Mononuclear cell (primary cell): ENCODE data around the gene C2CD4C. TPM values are rescaled to one million over a fixed set of nuclear protein-coding genes. Genes with fewer than 3 reads are reported as not detected.
"Not testable (repeated sequence)": the region's sequence is repeated elsewhere in the genome, so short reads cannot be mapped to it uniquely, and the experiment has no call there.

Experiments
- H3K27me3 ChIP-seq: 2 replicates; pipeline ENCODE4 v1.6.0; 2011; ENCODE audit warnings: low read length, control low read depth; ENCODE audit not compliant: insufficient read depth
- H3K4me1 ChIP-seq: 2 replicates; pipeline ENCODE4 v1.5.1; 2011; ENCODE audit warnings: mild to moderate bottlenecking, low read length, control low read depth; ENCODE audit not compliant: insufficient read depth
- H3K4me3 ChIP-seq: 2 replicates; pipeline ENCODE4 v1.5.1; 2011; ENCODE audit warnings: mild to moderate bottlenecking, low read length, moderate library complexity
- H3K9me3 ChIP-seq: 2 replicates; pipeline ENCODE4 v1.5.1; 2011; ENCODE audit warnings: low read depth, mild to moderate bottlenecking, control low read depth, low read length
- total RNA-seq: library from RNA; depleted of rRNA; stranded (reverse); fragments of >200 nt; gene quantifications from one replicate; pipeline ENCODE4 v1.2.3, GENCODE V29; 2012

C2CD4C gene
- total RNA-seq, 1 donor = not detected

- Histone ChIP-seq H3K27me3 (no peaks in the 10 kb centered on the region), H3K4me3 (no peak overlapping the region), H3K4me1 (no peaks in the 10 kb centered on the region), H3K9me3 (no peaks in the 10 kb centered on the region)
Measured at GRCh38 chr19:400976-401865, 7.7 kb downstream of the C2CD4C start.

- Histone ChIP-seq H3K4me1 (no peaks in the 10 kb centered on the region), H3K9me3 (no peaks in the 10 kb centered on the region), H3K27me3 (no peaks in the 10 kb centered on the region), H3K4me3 (no peak overlapping the region)
Measured at GRCh38 chr19:399370-399769, 9.6 kb downstream of the C2CD4C start.

DNA sequence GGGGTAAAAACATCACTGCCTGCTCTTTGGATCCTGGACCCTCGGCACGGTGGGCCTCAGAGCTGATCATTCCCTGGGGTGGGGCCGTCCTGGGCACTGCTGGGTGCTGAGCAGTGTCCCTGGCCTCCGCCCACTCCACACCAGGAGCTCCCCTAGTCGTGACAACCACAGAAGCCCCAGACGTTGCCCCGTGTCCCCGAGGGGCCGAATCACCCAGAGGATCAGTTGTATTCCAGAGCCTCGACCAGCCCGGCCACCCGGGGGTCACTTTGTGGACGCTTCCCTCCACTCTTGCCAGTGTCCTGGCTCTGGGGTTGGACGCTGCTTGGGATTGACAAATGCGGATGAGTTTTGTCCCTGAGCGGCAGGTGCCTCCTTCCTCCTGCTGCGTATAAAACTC, 10.2 kb downstream of the C2CD4C start:
- Histone ChIP-seq H3K27me3 (no peaks in the 10 kb centered on the region), H3K9me3 (no peaks in the 10 kb centered on the region), H3K4me1 (no peaks in the 10 kb centered on the region), H3K4me3 (no peak overlapping the region)

DNA sequence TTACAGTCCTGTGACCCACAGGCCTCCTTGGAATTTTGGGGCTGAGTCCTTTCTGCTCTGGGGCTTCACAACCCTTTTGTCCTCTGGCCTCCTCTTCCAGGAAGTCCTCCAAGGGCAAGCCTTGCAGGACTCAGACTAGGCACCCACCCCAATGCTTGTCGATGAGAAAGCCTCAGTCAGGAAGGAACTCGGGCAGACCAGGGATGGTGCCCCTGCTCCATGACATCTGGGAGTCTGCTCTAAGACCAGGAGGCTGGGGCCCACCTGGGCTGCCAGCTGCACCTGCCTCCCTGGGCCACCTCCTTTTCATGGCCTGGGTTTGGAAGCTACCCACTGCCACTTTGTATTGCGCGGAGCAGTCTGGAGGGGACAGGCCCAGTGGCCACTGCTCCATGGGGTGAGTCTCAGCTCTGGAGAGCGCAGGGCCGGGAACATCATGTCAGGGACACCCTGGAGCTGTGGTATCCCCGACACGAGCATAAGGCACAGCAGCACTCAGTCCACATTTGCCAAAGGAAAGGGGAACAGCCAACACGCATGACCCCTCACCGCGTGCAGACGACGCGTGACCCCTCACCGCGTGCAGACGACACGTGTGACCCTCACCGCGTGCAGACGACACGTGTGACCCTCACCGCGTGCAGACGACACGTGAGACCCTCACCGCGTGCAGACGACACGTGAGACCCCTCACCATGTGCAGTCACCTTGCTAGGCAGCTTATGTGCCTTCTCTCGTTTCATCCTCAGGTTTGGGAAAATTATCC, 10.8 kb downstream of the C2CD4C start:
- H3K4me1 ChIP-seq = no peaks in the 10 kb centered on the region
- no peaks in the 10 kb centered on the region for H3K9me3 ChIP-seq
- no peaks in the 10 kb centered on the region for H3K27me3 ChIP-seq
- no peak overlapping the region for H3K4me3 ChIP-seq

DNA sequence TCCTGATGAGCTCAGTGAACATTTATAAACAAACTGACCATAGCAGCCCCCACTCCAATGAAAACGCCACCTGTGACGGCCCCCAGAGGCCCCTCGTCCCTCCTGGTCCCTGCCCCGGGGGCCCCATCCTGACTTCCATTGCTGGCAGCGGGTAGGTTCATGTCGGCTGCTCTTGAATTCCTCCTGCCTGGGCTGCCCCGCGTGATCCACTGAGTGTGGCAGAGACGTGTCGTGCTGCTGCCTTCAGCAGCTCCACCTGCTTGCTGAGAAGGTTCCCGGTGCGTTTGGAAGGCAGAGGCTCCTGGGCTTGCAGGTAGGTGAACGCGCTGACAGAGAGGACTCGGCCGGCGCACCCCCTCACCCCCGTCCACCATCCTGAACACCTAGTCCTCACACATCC, 11.6 kb downstream of the C2CD4C start:
- Histone ChIP-seq H3K27me3 (no peaks in the 10 kb centered on the region), H3K9me3 (no peaks in the 10 kb centered on the region), H3K4me1 (no peaks in the 10 kb centered on the region), H3K4me3 (no peak overlapping the region)

GRCh38 chr19:395467-395866, 13.5 kb downstream of the C2CD4C start:
- Histone ChIP-seq H3K4me3 (no peak overlapping the region), H3K27me3 (no peaks in the 10 kb centered on the region), H3K4me1 (no peaks in the 10 kb centered on the region), H3K9me3 (no peaks in the 10 kb centered on the region)

DNA sequence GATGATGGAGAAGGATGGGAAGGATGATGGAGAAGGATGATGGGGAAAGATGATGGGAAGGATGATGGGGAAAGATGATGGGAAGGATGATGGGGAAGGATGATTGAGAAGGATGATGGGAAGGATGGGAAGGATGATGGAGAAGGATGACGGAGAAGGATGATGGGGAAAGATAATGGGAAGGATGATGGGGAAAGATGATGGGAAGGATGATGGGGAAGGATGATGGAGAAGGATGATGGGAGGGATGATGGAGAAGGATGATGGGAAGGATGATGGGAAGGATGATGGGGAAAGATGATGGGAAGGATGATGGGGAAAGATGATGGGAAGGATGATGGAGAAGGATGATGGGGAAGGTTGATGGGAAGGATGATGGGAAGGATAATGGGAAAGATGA, 14.1 kb downstream of the C2CD4C start:
- not testable (repeated sequence) for H3K27me3 ChIP-seq, H3K9me3 ChIP-seq, H3K4me3 ChIP-seq, H3K4me1 ChIP-seq

DNA sequence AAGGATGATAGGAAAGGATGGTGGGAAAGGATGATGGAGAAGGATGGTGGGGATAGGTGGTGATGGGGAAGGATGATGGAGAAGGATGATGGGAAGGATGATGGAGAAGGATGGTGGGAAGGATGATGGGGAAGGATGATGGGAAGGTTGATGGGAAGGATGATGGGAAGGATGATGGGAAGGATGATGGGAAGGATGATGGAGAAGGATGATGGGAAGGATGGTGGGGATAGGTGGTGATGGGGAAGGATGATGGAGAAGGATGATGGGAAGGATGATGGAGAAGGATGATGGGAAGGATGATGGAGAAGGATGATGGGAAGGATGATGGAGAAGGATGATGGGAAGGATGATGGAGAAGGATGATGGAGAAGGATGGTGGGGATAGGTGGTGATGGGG, 15.4 kb downstream of the C2CD4C start:
- not testable (repeated sequence) for H3K27me3 ChIP-seq, H3K9me3 ChIP-seq, H3K4me3 ChIP-seq, H3K4me1 ChIP-seq

DNA sequence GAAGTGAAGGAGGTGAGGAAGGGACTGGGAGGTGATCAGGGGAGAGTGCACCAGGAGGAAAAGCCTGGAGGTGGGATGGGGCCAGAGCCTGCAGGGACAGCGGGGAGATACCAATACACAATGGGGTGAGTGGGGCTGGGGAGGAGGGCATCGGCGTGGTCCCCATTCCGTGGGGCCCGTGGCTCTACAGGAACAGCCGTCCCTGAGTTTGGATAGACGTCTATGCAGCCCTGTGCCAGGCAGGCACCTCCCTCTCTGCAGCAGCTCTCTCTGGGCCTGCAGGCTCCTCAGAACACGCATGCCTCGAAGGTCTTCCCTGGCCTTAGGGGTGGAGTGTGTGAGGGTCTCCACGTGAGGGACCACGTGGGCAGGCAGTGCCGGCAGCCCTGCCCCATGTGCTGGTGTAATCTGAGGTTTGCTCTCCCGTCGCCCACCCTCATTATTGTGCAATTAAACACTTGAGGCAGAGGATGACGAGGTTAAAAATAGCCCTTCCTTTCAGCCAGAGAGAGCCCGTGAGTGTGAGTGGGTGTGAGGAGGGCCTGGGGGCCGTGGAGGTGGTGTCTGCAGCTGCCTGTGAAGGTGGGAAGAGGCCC, 16.5 kb downstream of the C2CD4C start:
- no peaks in the 10 kb centered on the region for H3K4me1 ChIP-seq
- H3K27me3 ChIP-seq = no peaks in the 10 kb centered on the region
- no peaks in the 10 kb centered on the region for H3K9me3 ChIP-seq
- no peak overlapping the region for H3K4me3 ChIP-seq

GRCh38 chr19:391726-392374, 17.1 kb downstream of the C2CD4C start:
- Histone ChIP-seq H3K4me3 (no peak overlapping the region), H3K27me3 (no peaks in the 10 kb centered on the region), H3K4me1 (no peaks in the 10 kb centered on the region), H3K9me3 (no peaks in the 10 kb centered on the region)

DNA sequence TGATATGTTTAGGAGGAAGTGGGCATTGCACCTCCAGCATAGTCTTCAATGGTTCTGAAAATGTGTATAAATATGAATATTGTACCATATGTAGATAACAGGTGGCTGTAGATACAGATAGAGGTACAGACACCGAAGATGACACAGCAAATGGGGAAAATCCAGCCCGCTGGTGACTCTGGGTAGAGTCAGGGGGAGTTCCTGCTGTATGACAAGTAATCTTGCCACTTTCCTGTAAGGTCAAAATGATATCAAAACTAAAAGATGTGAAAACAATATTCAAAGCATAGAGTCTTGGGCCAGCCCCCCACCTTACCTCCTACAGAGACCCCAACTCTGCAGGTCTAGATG, 17.8 kb downstream of the C2CD4C start:
- H3K4me3 ChIP-seq = no peak overlapping the region
- H3K27me3 ChIP-seq = no peaks in the 10 kb centered on the region
- H3K9me3 ChIP-seq = no peaks in the 10 kb centered on the region
- H3K4me1 ChIP-seq = no peaks in the 10 kb centered on the region

GRCh38 chr19:390386-391206, 18.4 kb downstream of the C2CD4C start:
- Histone ChIP-seq H3K4me1 (no peaks in the 10 kb centered on the region), H3K27me3 (no peaks in the 10 kb centered on the region), H3K9me3 (no peaks in the 10 kb centered on the region), H3K4me3 (no peak overlapping the region)

DNA sequence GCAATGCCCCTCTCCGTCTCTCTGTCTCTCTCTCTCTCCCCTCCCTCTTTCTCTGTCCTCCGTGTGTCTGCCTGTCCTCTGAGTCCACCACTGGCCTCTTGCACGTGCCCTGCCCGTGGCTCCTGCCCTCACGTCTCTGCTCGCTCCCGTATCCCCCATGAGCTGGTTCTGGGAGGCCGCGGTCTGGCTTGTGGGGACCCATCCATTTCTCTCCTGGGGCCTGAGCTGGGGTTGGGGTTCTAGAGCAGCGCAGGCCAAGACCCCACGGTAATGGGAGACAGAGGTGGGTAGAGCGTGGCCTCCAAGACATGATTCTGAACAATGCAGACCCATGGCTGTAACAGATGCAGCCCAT, 19.0 kb downstream of the C2CD4C start:
- Histone ChIP-seq H3K4me3 (no peak overlapping the region), H3K4me1 (no peaks in the 10 kb centered on the region), H3K27me3 (no peaks in the 10 kb centered on the region), H3K9me3 (no peaks in the 10 kb centered on the region)

GRCh38 chr19:389255-389934, 19.6 kb downstream of the C2CD4C start:
- no peaks in the 10 kb centered on the region for H3K9me3 ChIP-seq
- H3K4me3 ChIP-seq = no peak overlapping the region
- peaks cover 2% of the 10 kb centered on the region for H3K27me3 ChIP-seq
- no peaks in the 10 kb centered on the region for H3K4me1 ChIP-seq
